Right lobe of liver (tissue), 6 donors: ENCODE measurements around the gene GIPC2. TPM values are rescaled to one million over a fixed set of nuclear protein-coding genes. Genes with fewer than 3 reads are reported as not detected.

ENCODE experiments used
- ATAC-seq, 4 donors: fragments of 200-7000 bp; cut with Tn5 transposase; one replicate each; pipeline ENCODE4 v1.9.1; 2020; ENCODE audit warnings: mild to moderate bottlenecking in 4 of 4, moderate library complexity in 4 of 4
- DNase-seq, 3 donors: peaks; one replicate each; pipeline ENCODE4 v3.0.0-alpha.2; 2020
- H3K27ac ChIP-seq, 3 donors: fragments of 200-600 bp; one replicate each; pipeline ENCODE4 v1.8.0; 2022
- H3K27me3 ChIP-seq, 2 donors: fragments of 200-600 bp; one replicate each; pipeline ENCODE4 v1.8.0; 2022
- H3K36me3 ChIP-seq, 4 donors: fragments of 200-600 bp; sonication (generic) in 1 of 4; one replicate each; pipeline versions ENCODE4 v1.5.1 to v1.8.0; 2017 to 2022; ENCODE audit warnings: control low read depth in 1 of 4
- H3K4me1 ChIP-seq, 4 donors: fragments of 200-600 bp; sonication (generic) in 1 of 4; one replicate each; pipeline versions ENCODE4 v1.5.1 to v1.8.0; 2017 to 2022; ENCODE audit warnings: control low read depth in 1 of 4
- H3K4me3 ChIP-seq, 3 donors: fragments of 200-600 bp; one replicate each; pipeline ENCODE4 v1.8.0; 2022
- H3K9me3 ChIP-seq, 4 donors: fragments of 200-600 bp; sonication (generic) in 1 of 4; one replicate each; pipeline versions ENCODE4 v1.5.1 to v1.8.0; 2017 to 2022; ENCODE audit warnings: control low read depth in 1 of 4
- CTCF ChIP-seq, 4 donors: fragments of 200-600 bp in 3 of 4; fragments of 450-650 bp in 1 of 4; IDR thresholded peaks; one replicate each; pipeline versions ENCODE4 v1.5.1 to v1.8.0; 2016 to 2022; ENCODE audit warnings: antibody characterized with exemption in 4 of 4, mild to moderate bottlenecking in 2 of 4
- POLR2A ChIP-seq: fragments of 450-650 bp; IDR thresholded peaks from one replicate; pipeline ENCODE4 v1.6.1; 2017; ENCODE audit warnings: antibody characterized with exemption, mild to moderate bottlenecking
- WGBS: methylation state at CpG from one replicate; pipeline ENCODE4 v1.1.6; 2018; ENCODE audit warnings: low coverage, low lambda C conversion rate; ENCODE audit not compliant: insufficient coverage; ENCODE audit errors: missing lambda C conversion rate; 5-methylcytosine and 5-hydroxymethylcytosine counted together
- intact Hi-C, 2 donors: fragments of 100-400 bp; cut with DNase I; formaldehyde crosslinking; loops; one replicate each; pipeline versions ENCODE4 v1.11.2 to v1.14.1; 2022
- total RNA-seq, 6 experiments: library from RNA; depleted of rRNA in 2 of 6; stranded (reverse); fragments of >200 nt in 2 of 6; fragmentation: NEBNext Ultra II Directional in 3 of 6; extraction: Animal tissue kit (Norgen Biotek cat#: 25700) in 3 of 6; gene quantifications; one replicate each; pipeline versions ENCODE4 v1.1.0 to v1.2.4, GENCODE V29; 2016 to 2023
- donor health status: DM: no; HTN: yes; CAD: no.
- donor health status: DM: no; HTN: no; CAD: no.
- donor health status: DM: no; HTN: no; CAD: no.
- donor health status: DM: no; HTN: yes; CAD: no.
- donor health status: DM: no; HTN: yes; CAD: no.

Gene GIPC2
- total RNA-seq, 6 experiments from 2014 or later, result 4.7 to 9.8 (median 7.0) TPM

- 100% methylated on average over 1 of the region's 1 CpG for WGBS
These were observed 46.9 kb downstream of the GIPC2 start for GRCh38 chr1:78092643-78093042.

GRCh38 chr1:78093560-78093959 is 47.8 kb downstream of the GIPC2 start:
- DNase-seq (no peak), ATAC-seq (no peak)
- Histone ChIP-seq H3K36me3 (no peaks in the 10 kb centered on the region), H3K27ac (no peak overlapping the region), H3K9me3 (no peaks in the 10 kb centered on the region), H3K27me3 (no peaks in the 10 kb centered on the region), H3K4me3 (no peak overlapping the region), H3K4me1 (peaks cover 0 to 6% (median 3%) of the 10 kb centered on the region in 4 donors)
- no peak for TF ChIP-seq POLR2A
- TF ChIP-seq CTCF (IDR thresholded peaks at IDR 0.05), result no peak
- intact Hi-C loops, result no loop called here
- 80% methylated on average over 1 of the region's 1 CpG for WGBS

More at GRCh38 chr1:78092643-78093042, 46.9 kb downstream of the GIPC2 start:
- intact Hi-C loops, result no loop called here
- Histone ChIP-seq H3K27me3 (no peaks in the 10 kb centered on the region), H3K4me1 (peaks cover 0 to 6% (median 3%) of the 10 kb centered on the region in 4 donors), H3K4me3 (no peak overlapping the region), H3K27ac (no peak overlapping the region), H3K9me3 (no peaks in the 10 kb centered on the region), H3K36me3 (no peaks in the 10 kb centered on the region)
- DNase-seq (no peak), ATAC-seq (no peak)
- no peak for TF ChIP-seq POLR2A
- TF ChIP-seq CTCF (IDR thresholded peaks at IDR 0.05), result no peak

GRCh38 chr1:78094639-78095038 is 48.9 kb downstream of the GIPC2 start:
- DNase-seq, result no peak

GRCh38 chr1:78095593-78095992 is 49.8 kb downstream of the GIPC2 start:
- H3K27ac ChIP-seq, result no peak overlapping the region
- WGBS, result 92% methylated on average over 2 of the region's 2 CpGs
- no peaks in the 10 kb centered on the region for H3K36me3 ChIP-seq
- DNase-seq (no peak), ATAC-seq (no peak)
- no peaks in the 10 kb centered on the region for H3K4me1 ChIP-seq
- no peak for TF ChIP-seq CTCF (IDR thresholded peaks at IDR 0.05)
- TF ChIP-seq POLR2A, result no peak
- no peaks in the 10 kb centered on the region for H3K27me3 ChIP-seq
- H3K4me3 ChIP-seq, result no peak overlapping the region
- intact Hi-C loops, result no loop called here
- H3K9me3 ChIP-seq, result no peaks in the 10 kb centered on the region

More at GRCh38 chr1:78094639-78095038, 48.9 kb downstream of the GIPC2 start:
- 73% methylated on average over 1 of the region's 1 CpG for WGBS
- no peak for ATAC-seq
- TF ChIP-seq POLR2A (no peak), CTCF (IDR thresholded peaks at IDR 0.05) (no peak)
- H3K9me3 ChIP-seq, result no peaks in the 10 kb centered on the region
- intact Hi-C loops, result no loop called here
- H3K27ac ChIP-seq, result no peak overlapping the region
- H3K4me1 ChIP-seq, result peaks cover 0 to 1% (median 0%) of the 10 kb centered on the region in 4 donors
- no peaks in the 10 kb centered on the region for H3K36me3 ChIP-seq
- no peak overlapping the region for H3K4me3 ChIP-seq
- H3K27me3 ChIP-seq, result no peaks in the 10 kb centered on the region

- DNase-seq, result no peak
- Histone ChIP-seq H3K27ac (no peak overlapping the region), H3K4me1 (no peaks in the 10 kb centered on the region), H3K36me3 (no peaks in the 10 kb centered on the region), H3K4me3 (no peak overlapping the region), H3K27me3 (no peaks in the 10 kb centered on the region), H3K9me3 (no peaks in the 10 kb centered on the region)
- no peak for TF ChIP-seq CTCF (IDR thresholded peaks at IDR 0.05)
- no peak for TF ChIP-seq POLR2A
- intact Hi-C loops, result no loop called here
- ATAC-seq, result no peak
These were observed 50.3 kb downstream of the GIPC2 start for GRCh38 chr1:78096017-78096416.
